Mesothelial cell of epicardium (in vitro differentiated cells): ENCODE data around the gene SPEG. TPM values are rescaled to one million over a fixed set of nuclear protein-coding genes. Genes with fewer than 3 reads are reported as not detected.
A peak's percentile ranks its signal among the peaks of the same experiment; 100 is the strongest.

Source experiments
- DNase-seq, 2 experiments: peaks; one replicate each; pipeline ENCODE4 v3.0.0; 2021; ENCODE audit warnings: low spot score in 2 of 2; ENCODE audit not compliant: unreplicated experiment in 2 of 2
- H3K27ac Mint-ChIP-seq: 2 replicates; pipeline ENCODE4 v1.8.0; 2021; ENCODE audit warnings: mixed read lengths
- H3K27me3 Mint-ChIP-seq: 2 replicates; pipeline ENCODE4 v1.8.0; 2021; ENCODE audit warnings: low read depth, mixed read lengths
- H3K36me3 Mint-ChIP-seq: 2 replicates; pipeline ENCODE4 v1.8.0; 2021; ENCODE audit warnings: mixed read lengths
- H3K4me1 Mint-ChIP-seq: 2 replicates; pipeline ENCODE4 v1.8.0; 2021; ENCODE audit warnings: mixed read lengths
- H3K4me3 Mint-ChIP-seq: 2 replicates; pipeline ENCODE4 v1.8.0; 2021; ENCODE audit warnings: mild to moderate bottlenecking, moderate library complexity, mixed read lengths
- H3K9me3 Mint-ChIP-seq: 2 replicates; pipeline ENCODE4 v1.8.0; 2021; ENCODE audit warnings: mixed read lengths
- total RNA-seq: library from RNA; stranded (reverse); gene quantifications from 3 replicates; pipeline ENCODE4 v1.2.1, GENCODE V29; 2021
- TF ChIP-seq, protein P1 (sequence below): fragments of 200-600 bp; sonication (generic); IDR thresholded peaks from one replicate; pipeline ENCODE4 v1.5.0; 2021; ENCODE audit warnings: antibody characterized with exemption; ENCODE audit not compliant: unreplicated experiment

SPEG gene
- total RNA-seq, 1 donor from 2014 or later, result 97.7 TPM

DNA sequence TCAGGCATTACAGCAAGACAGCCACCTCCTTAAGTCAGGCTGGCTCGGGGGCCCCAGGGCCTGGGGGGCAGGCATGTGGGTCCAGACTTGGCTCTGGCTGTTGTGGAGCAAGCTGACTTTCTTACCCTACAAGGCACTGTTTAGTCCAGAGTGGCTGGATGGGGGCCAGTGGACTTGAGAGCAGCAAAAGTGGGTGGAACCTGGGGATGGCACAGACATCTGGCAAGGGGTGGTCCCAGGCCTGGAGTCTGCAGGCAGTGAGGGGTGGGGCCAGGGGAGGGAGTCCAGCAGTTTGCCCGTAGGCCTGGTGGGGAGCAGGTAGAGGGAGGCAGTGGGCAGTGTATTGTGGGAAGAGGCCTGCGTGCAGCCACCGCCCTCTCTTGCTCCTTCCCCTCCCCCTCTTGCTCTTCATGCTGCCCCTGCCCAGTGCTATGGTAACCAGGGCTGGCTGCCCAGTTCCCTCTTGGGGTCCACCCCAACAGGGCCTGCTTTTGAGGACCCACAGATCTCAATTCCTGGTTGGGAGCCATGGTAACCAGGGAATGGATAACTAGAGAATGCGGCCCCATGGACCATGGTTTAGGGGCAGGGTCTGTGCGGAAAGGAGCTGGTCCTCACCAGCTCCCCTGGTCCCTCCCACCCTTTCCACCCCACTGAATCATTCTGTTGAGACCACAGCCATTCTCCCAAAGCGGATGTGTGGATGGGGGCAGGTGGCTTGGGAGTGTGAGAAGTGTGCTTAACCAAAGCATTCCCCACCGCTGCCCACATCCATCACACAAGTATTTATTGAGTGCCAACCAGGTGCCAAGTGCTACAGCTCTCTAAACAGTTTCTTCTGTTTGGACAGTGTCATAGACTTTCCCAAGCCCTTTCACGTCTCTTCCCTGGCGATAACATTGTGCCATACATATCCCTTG is 19.3 kb downstream of the SPEG start:
- TF ChIP-seq, protein P1, sequence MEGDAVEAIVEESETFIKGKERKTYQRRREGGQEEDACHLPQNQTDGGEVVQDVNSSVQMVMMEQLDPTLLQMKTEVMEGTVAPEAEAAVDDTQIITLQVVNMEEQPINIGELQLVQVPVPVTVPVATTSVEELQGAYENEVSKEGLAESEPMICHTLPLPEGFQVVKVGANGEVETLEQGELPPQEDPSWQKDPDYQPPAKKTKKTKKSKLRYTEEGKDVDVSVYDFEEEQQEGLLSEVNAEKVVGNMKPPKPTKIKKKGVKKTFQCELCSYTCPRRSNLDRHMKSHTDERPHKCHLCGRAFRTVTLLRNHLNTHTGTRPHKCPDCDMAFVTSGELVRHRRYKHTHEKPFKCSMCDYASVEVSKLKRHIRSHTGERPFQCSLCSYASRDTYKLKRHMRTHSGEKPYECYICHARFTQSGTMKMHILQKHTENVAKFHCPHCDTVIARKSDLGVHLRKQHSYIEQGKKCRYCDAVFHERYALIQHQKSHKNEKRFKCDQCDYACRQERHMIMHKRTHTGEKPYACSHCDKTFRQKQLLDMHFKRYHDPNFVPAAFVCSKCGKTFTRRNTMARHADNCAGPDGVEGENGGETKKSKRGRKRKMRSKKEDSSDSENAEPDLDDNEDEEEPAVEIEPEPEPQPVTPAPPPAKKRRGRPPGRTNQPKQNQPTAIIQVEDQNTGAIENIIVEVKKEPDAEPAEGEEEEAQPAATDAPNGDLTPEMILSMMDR, result no peak
- DNase-seq, result peak in 1 of 2 experiments; percentile 16
- no peaks in the 10 kb centered on the region for H3K9me3 Mint-ChIP-seq
- H3K27me3 Mint-ChIP-seq, result peaks cover 9% of the 10 kb centered on the region
- no peak overlapping the region for H3K4me3 Mint-ChIP-seq
- H3K36me3 Mint-ChIP-seq, result peaks cover 12% of the 10 kb centered on the region
- peaks cover 21% of the 10 kb centered on the region for H3K4me1 Mint-ChIP-seq
- H3K27ac Mint-ChIP-seq, result peak overlapping the region; percentile 66

DNA sequence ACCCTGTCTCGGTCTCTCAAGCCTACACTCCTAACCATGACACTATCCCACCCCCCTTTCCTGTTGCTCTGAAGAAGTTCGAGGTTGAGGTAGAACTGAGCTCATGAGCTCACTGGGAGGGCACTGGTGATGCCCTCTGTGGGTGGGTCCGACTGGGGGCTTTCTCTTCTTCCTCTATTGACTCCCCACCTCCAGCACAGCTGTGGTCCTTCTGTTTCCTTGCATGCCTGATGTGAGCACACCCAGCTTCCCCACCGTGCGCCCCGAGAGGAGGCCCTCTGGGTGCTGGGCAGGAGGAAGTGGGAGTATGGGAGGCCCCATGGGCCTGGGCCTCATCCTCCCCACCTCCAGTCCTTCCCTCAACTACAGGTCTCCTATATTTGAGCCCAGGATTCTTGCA is 20.9 kb downstream of the SPEG start:
- DNase-seq, result no peak
- Mint-ChIP-seq H3K4me3 (no peak overlapping the region), H3K27ac (no peak overlapping the region), H3K27me3 (no peaks in the 10 kb centered on the region), H3K9me3 (no peaks in the 10 kb centered on the region), H3K36me3 (peaks cover 6% of the 10 kb centered on the region), H3K4me1 (peaks cover 34% of the 10 kb centered on the region)
- TF ChIP-seq, protein P1, result no peak

DNA sequence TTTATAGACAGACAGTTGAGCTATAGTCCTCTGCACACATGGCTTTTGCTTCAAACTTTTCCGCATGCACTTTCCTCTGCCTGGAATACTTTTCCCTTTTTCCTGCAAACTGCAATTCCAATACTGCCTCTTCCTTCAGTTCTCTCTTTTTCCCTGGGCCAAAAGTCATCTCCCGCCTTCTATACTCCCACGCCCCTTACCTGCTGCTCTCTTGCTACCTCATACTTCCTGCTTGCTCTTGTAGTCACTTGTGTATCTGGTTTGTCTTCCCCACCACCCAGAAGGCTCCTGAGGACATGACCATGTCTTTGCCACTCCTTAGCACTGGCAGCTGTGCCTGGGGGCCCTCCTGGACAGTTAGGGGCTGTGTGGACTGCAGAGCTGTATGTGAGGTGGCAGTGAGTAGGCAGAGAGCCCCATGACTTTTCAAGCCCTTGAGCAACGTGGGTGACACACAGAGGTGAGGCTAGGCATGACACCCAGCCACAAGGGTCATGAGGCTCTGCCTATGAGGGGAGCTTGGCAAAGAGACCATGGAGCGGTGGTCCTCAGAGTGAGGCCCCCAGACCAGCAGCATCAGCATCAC is 23.2 kb downstream of the SPEG start:
- H3K27me3 Mint-ChIP-seq, result no peaks in the 10 kb centered on the region
- peaks cover 31% of the 10 kb centered on the region for H3K4me1 Mint-ChIP-seq
- no peak for DNase-seq
- H3K27ac Mint-ChIP-seq, result no peak overlapping the region
- H3K9me3 Mint-ChIP-seq, result no peaks in the 10 kb centered on the region
- TF ChIP-seq, protein P1, result no peak
- H3K36me3 Mint-ChIP-seq, result peaks cover 9% of the 10 kb centered on the region
- H3K4me3 Mint-ChIP-seq, result no peak overlapping the region

DNA sequence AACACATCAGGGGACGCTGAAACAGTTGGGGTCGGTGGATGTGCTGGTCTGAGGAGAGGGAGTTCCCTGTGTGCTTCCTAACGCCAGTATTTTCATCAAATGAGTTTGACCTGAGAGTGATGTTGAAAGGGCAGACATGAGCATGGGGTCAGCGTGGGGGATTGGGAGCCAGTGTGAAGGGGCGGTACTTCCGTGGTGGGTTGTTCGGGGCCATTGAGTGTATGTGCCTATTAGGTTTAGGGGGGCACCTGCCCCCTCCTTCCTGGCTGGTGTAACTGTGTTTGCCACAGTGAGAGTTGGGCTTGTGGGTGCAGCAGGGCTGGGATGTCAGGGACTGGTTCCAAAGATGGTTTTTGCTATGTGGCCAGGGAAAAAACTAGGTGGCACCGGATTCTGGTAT is 24.4 kb downstream of the SPEG start:
- TF ChIP-seq, protein P1, result no peak
- no peak for DNase-seq
- H3K36me3 Mint-ChIP-seq, result peaks cover 9% of the 10 kb centered on the region
- no peaks in the 10 kb centered on the region for H3K27me3 Mint-ChIP-seq
- peaks cover 22% of the 10 kb centered on the region for H3K4me1 Mint-ChIP-seq
- H3K4me3 Mint-ChIP-seq, result no peak overlapping the region
- no peaks in the 10 kb centered on the region for H3K9me3 Mint-ChIP-seq
- H3K27ac Mint-ChIP-seq, result no peak overlapping the region

DNA sequence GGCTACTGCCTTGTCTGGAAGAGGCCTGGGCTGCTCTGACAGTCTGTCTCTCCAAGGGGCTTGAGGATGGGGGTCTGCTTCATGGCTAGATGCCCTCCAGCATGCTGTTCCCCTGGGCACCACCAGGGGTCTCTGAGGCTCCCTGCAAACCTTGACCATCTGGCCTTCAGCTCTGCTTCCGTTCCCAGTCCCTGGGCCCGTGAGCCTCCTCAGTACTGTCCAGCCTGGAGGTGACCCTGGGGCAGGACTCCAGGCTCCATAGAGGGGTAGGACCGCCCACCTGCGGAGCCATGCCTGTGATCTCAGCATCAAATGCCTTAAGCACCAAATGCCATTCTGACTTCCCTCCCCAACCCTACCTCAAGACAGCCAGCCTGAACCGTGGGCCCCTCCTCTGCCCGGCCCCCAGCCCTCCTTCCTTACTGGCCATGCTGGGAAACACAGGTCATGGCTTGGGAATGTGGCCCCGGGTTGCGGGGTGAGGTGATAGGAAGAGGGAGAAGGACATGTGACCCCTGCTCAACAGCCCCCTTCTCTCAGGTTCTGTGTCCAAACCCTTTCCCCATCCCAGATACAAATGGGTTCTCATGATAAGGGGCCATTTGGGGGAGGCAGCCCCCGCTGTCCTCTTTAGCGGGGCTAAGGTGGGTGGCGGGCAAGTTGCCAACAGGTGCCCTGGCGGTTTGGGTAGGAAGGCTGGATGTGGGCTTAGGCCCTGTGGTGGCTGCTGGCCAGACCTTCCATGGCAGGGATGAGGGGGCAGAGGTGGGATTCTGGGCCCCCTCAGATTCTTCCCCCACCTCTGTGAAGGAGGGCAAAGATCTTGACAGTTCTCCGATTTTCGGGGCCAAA is 25.0 kb downstream of the SPEG start:
- Mint-ChIP-seq H3K9me3 (no peaks in the 10 kb centered on the region), H3K27me3 (no peaks in the 10 kb centered on the region)

More for the DNA sequence above, 25.0 kb downstream of the SPEG start:
- Mint-ChIP-seq H3K27ac (peak overlapping the region; percentile 82), H3K36me3 (peaks cover 9% of the 10 kb centered on the region), H3K4me3 (peak overlapping the region; percentile 44), H3K4me1 (peaks cover 22% of the 10 kb centered on the region)
- TF ChIP-seq, protein P1, result peak; percentile 94
- DNase-seq, result peak in 1 of 2 experiments; percentile 76
